GM19025 (cell line): ENCODE results near the gene RAB31.
"Not testable (repeated sequence)": the region's sequence is repeated elsewhere in the genome, so short reads cannot be mapped to it uniquely, and the experiment has no call there.

ENCODE experiments used
- ATAC-seq: cut with Tn5 transposase; IDR thresholded peaks from one replicate; pipeline ENCODE4 v1.9.1; 2021; ENCODE audit warnings: mild to moderate bottlenecking, low read depth, moderate library complexity; ENCODE audit not compliant: unreplicated experiment

RAB31 gene

GRCh38 chr18:9755615-9756014 is 47.5 kb downstream of the RAB31 start:
- ATAC-seq: no peak

- ATAC-seq: no peak
These were observed 48.3 kb downstream of the RAB31 start for GRCh38 chr18:9756271-9756932.

GRCh38 chr18:9756933-9757470 is 48.9 kb downstream of the RAB31 start:
- ATAC-seq: no peak

GRCh38 chr18:9757827-9758621 is 49.9 kb downstream of the RAB31 start:
- no peak for ATAC-seq

GRCh38 chr18:9758624-9759075 is 50.5 kb downstream of the RAB31 start:
- ATAC-seq: no peak

- ATAC-seq: no peak
These were observed 52.5 kb downstream of the RAB31 start for GRCh38 chr18:9760641-9761040.

GRCh38 chr18:9762526-9762925 is 54.4 kb downstream of the RAB31 start:
- no peak for ATAC-seq

- ATAC-seq: no peak
These were observed 55.1 kb downstream of the RAB31 start for GRCh38 chr18:9763157-9763556.

- no peak for ATAC-seq
These were observed 55.9 kb downstream of the RAB31 start for GRCh38 chr18:9764011-9764481.

- ATAC-seq: no peak
These were observed 57.4 kb downstream of the RAB31 start for GRCh38 chr18:9765501-9765900.

- ATAC-seq: no peak
These were observed 58.0 kb downstream of the RAB31 start for GRCh38 chr18:9766076-9766481.

- ATAC-seq: no peak
These were observed 58.6 kb downstream of the RAB31 start for GRCh38 chr18:9766740-9767139.

GRCh38 chr18:9768071-9768691 is 60.1 kb downstream of the RAB31 start:
- ATAC-seq: not testable (repeated sequence)

- ATAC-seq: not testable (repeated sequence)
These were observed 62.0 kb downstream of the RAB31 start for GRCh38 chr18:9770111-9770510.

GRCh38 chr18:9771261-9771976 is 63.3 kb downstream of the RAB31 start:
- ATAC-seq: peak; percentile 55

- ATAC-seq: no peak
These were observed 64.0 kb downstream of the RAB31 start for GRCh38 chr18:9771977-9772660.

- no peak for ATAC-seq
These were observed 65.0 kb downstream of the RAB31 start for GRCh38 chr18:9772847-9773677.

- no peak for ATAC-seq
These were observed 66.0 kb downstream of the RAB31 start for GRCh38 chr18:9774150-9774549.

GRCh38 chr18:9775178-9775577 is 67.1 kb downstream of the RAB31 start:
- ATAC-seq: no peak
